Activated B cell treated with CpG ODN at 0.5 μM for 24 hours (primary cell): ENCODE measurements around the gene LPP. TPM values are rescaled to one million over a fixed set of nuclear protein-coding genes. Genes with fewer than 3 reads are reported as not detected.

Source experiments
- ATAC-seq: fragments of 200-7000 bp; cut with Tn5 transposase; one replicate; pipeline ENCODE4 v1.10.0; 2021; ENCODE audit warnings: low read depth, mild to moderate bottlenecking, moderate library complexity
- CTCF ChIA-PET: fragments of 350-600 bp; sonication (Branson Sonifier 250); formaldehyde crosslinking; loops from one replicate; lab custom pipeline; 2021; ENCODE audit warnings: antibody characterized with exemption; lab: Charles Lee
- POLR2A ChIA-PET: fragments of 350-600 bp; sonication (Branson Sonifier 250); formaldehyde crosslinking; loops from one replicate; lab custom pipeline; 2021; ENCODE audit warnings: antibody characterized with exemption; lab: Charles Lee
- DNase-seq: peaks from one replicate; pipeline ENCODE4 v3.0.0; 2022
- H3K27ac Mint-ChIP-seq: one replicate; pipeline ENCODE4 v1.8.0; 2020; ENCODE audit warnings: mixed read lengths
- H3K27me3 Mint-ChIP-seq: one replicate; pipeline ENCODE4 v1.8.0; 2021; ENCODE audit warnings: mixed read lengths
- H3K36me3 Mint-ChIP-seq: one replicate; pipeline ENCODE4 v1.8.0; 2021; ENCODE audit warnings: low read depth, mixed read lengths
- H3K4me1 Mint-ChIP-seq: one replicate; pipeline ENCODE4 v1.8.0; 2021; ENCODE audit warnings: mixed read lengths
- H3K4me3 Mint-ChIP-seq: one replicate; pipeline ENCODE4 v1.8.0; 2020; ENCODE audit warnings: mild to moderate bottlenecking, mixed read lengths
- H3K9me3 Mint-ChIP-seq: one replicate; pipeline ENCODE4 v1.8.0; 2020; ENCODE audit warnings: mixed read lengths
- CTCF ChIP-seq: fragments of 200-600 bp; IDR thresholded peaks from one replicate; pipeline ENCODE4 v1.8.0; 2022; ENCODE audit warnings: antibody characterized with exemption, mild to moderate bottlenecking
- intact Hi-C: fragments of 100-400 bp; cut with micrococcal nuclease; formaldehyde crosslinking; loops from one replicate; pipeline ENCODE4 v1.15.1; 2024
- total RNA-seq: library from RNA; stranded (reverse); gene quantifications from 2 replicates; pipeline ENCODE4 v1.2.3, GENCODE V29; 2022

The LPP gene
- total RNA-seq, 1 donor from 2014 or later, result 60.1 TPM

- no peak overlapping the region for H3K4me3 Mint-ChIP-seq
- H3K4me1 Mint-ChIP-seq, result peaks cover 50% of the 10 kb centered on the region
- no peak for TF ChIP-seq CTCF
- ATAC-seq (no peak), DNase-seq (no peak)
- intact Hi-C loops, result no loop called here
- peak overlapping the region; percentile 54 for H3K27ac Mint-ChIP-seq
- no peaks in the 10 kb centered on the region for H3K36me3 Mint-ChIP-seq
- no peaks in the 10 kb centered on the region for H3K27me3 Mint-ChIP-seq
- ChIA-PET POLR2A (interaction anchor here (0.6 to 2.1 kb wide), 5 partner anchors 8 to 600 kb away, joined by 3 to 6 read pairs (median 3); no protein-coding TSS in a partner anchor), CTCF (interaction anchor here (1.0 kb wide), 1 partner anchor 20 kb away, joined by 3 read pairs; no protein-coding TSS in a partner anchor)
- no peaks in the 10 kb centered on the region for H3K9me3 Mint-ChIP-seq
Observed at GRCh38 chr3:188342991-188343732, 189.2 kb downstream of the LPP start.

GRCh38 chr3:188343894-188344293 is 189.9 kb downstream of the LPP start:
- TF ChIP-seq CTCF, result no peak
- ChIA-PET POLR2A (interaction anchor here (0.6 to 1.4 kb wide), 5 partner anchors 15 to 600 kb away, joined by 3 to 6 read pairs (median 3); no protein-coding TSS in a partner anchor), CTCF (no interaction called here)
- Mint-ChIP-seq H3K9me3 (no peaks in the 10 kb centered on the region), H3K27me3 (no peaks in the 10 kb centered on the region), H3K27ac (peak overlapping the region; percentile 54), H3K36me3 (no peaks in the 10 kb centered on the region), H3K4me3 (no peak overlapping the region), H3K4me1 (peaks cover 50% of the 10 kb centered on the region)
- no peak for ATAC-seq
- no peak for DNase-seq
- intact Hi-C loops, result no loop called here

GRCh38 chr3:188345223-188345622 is 191.3 kb downstream of the LPP start:
- H3K4me1 Mint-ChIP-seq, result peaks cover 46% of the 10 kb centered on the region
- CTCF ChIA-PET, result interaction anchor here (1.0 kb wide), 1 partner anchor 13 kb away, joined by 6 read pairs; no protein-coding TSS in a partner anchor
- H3K9me3 Mint-ChIP-seq, result no peaks in the 10 kb centered on the region
- DNase-seq (no peak), ATAC-seq (no peak)
- intact Hi-C loops, result no loop called here
- no peak for TF ChIP-seq CTCF
- POLR2A ChIA-PET, result interaction anchor here (1.3 kb wide), 1 partner anchor 564 kb away, joined by 4 read pairs; no protein-coding TSS in a partner anchor
- peak overlapping the region; percentile 42 for H3K27ac Mint-ChIP-seq
- no peak overlapping the region for H3K4me3 Mint-ChIP-seq
- H3K36me3 Mint-ChIP-seq, result no peaks in the 10 kb centered on the region
- no peaks in the 10 kb centered on the region for H3K27me3 Mint-ChIP-seq

- POLR2A ChIA-PET, result interaction anchor here (0.6 to 1.3 kb wide), 3 partner anchors 9 to 324 kb away, joined by 3 to 4 read pairs (median 3); no protein-coding TSS in a partner anchor
Observed at GRCh38 chr3:188348435-188349244, 194.7 kb downstream of the LPP start.

More at GRCh38 chr3:188348435-188349244, 194.7 kb downstream of the LPP start:
- intact Hi-C loops, result no loop called here
- CTCF ChIA-PET, result no interaction called here
- no peaks in the 10 kb centered on the region for H3K9me3 Mint-ChIP-seq
- H3K27ac Mint-ChIP-seq, result no peak overlapping the region
- DNase-seq (no peak), ATAC-seq (peak; percentile 10)
- TF ChIP-seq CTCF, result no peak
- no peak overlapping the region for H3K4me3 Mint-ChIP-seq
- no peaks in the 10 kb centered on the region for H3K36me3 Mint-ChIP-seq
- no peaks in the 10 kb centered on the region for H3K27me3 Mint-ChIP-seq
- H3K4me1 Mint-ChIP-seq, result peaks cover 62% of the 10 kb centered on the region
